Endometrium (tissue), 2 donors: Measurements from ENCODE around the gene RGS19.

Source experiments
- FAIRE-seq: peaks from 2 replicates; lab custom pipeline; 2012; peaks lifted over from hg19 to GRCh38; lab: Jason Lieb, UNC
- donor health status: control.
- donor health status: control.

Gene RGS19

GRCh38 chr20:64048402-64049044, 30.8 kb downstream of the RGS19 start:
- FAIRE-seq = no peak

GRCh38 chr20:64047968-64048401, 31.3 kb downstream of the RGS19 start:
- FAIRE-seq = no peak

- no peak for FAIRE-seq
These were observed 32.3 kb downstream of the RGS19 start for GRCh38 chr20:64047046-64047389.

- FAIRE-seq = no peak
These were observed 33.8 kb downstream of the RGS19 start for GRCh38 chr20:64045346-64046011.

- FAIRE-seq = no peak
These were observed 34.7 kb downstream of the RGS19 start for GRCh38 chr20:64044484-64045247.

GRCh38 chr20:64043768-64044167, 35.5 kb downstream of the RGS19 start:
- FAIRE-seq = no peak

GRCh38 chr20:64042054-64042781, 37.1 kb downstream of the RGS19 start:
- FAIRE-seq = no peak

GRCh38 chr20:64041781-64042053, 37.6 kb downstream of the RGS19 start:
- FAIRE-seq = no peak

GRCh38 chr20:64041040-64041780, 38.1 kb downstream of the RGS19 start:
- FAIRE-seq = no peak

- no peak for FAIRE-seq
These were observed 38.9 kb downstream of the RGS19 start for GRCh38 chr20:64040231-64041039.

GRCh38 chr20:64039293-64040160, 39.8 kb downstream of the RGS19 start:
- FAIRE-seq = no peak

- no peak for FAIRE-seq
These were observed 40.6 kb downstream of the RGS19 start for GRCh38 chr20:64038565-64039292.

- no peak for FAIRE-seq
These were observed 41.1 kb downstream of the RGS19 start for GRCh38 chr20:64038224-64038564.

GRCh38 chr20:64037498-64038213, 41.7 kb downstream of the RGS19 start:
- no peak for FAIRE-seq

GRCh38 chr20:64037199-64037497, 42.2 kb downstream of the RGS19 start:
- no peak for FAIRE-seq

- FAIRE-seq = no peak
These were observed 42.7 kb downstream of the RGS19 start for GRCh38 chr20:64036346-64037198.

GRCh38 chr20:64035933-64036345, 43.4 kb downstream of the RGS19 start, which contains the start of gene C20orf204:
Gene C20orf204, plus strand, starts transcription at chr20:64036182. Its CDS starts 142 bp downstream, at chr20:64036324.
- no peak for FAIRE-seq
